HG02610 (cell line): ENCODE measurements around the gene TACSTD2.
A peak's percentile ranks its signal among the peaks of the same experiment; 100 is the strongest.
"Not testable (repeated sequence)": the region's sequence is repeated elsewhere in the genome, so short reads cannot be mapped to it uniquely, and the experiment has no call there.

Source experiments
- ATAC-seq: cut with Tn5 transposase; IDR thresholded peaks from one replicate; pipeline ENCODE4 v1.9.1; 2021; ENCODE audit warnings: mild to moderate bottlenecking, moderate library complexity; ENCODE audit not compliant: unreplicated experiment

TACSTD2 gene

GRCh38 chr1:58588396-58588795 lies 11.3 kb upstream of the TACSTD2 start:
- no peak for ATAC-seq

- no peak for ATAC-seq
Observed at GRCh38 chr1:58587667-58588066, 10.6 kb upstream of the TACSTD2 start.

DNA sequence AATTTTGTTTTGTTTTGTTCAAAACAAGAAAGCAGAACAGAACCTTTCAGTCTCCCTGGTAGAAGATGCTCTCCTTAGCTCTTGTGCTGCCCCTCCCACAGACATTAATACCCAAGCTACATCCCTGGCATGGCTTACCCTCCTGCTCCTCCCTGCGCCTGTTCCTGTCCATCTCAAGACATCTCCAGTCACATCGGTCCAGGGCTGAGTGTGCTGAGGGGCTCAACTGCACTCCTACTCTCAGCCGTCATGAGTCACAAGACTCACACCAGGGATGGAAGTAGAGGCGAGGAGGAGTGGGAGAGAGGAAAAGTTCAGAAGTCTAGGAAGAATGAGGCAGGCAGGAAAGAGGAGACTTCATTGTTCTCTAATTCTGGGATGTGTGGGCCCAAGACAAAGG lies 9.2 kb upstream of the TACSTD2 start:
- ATAC-seq = no peak

GRCh38 chr1:58585581-58586151 lies 8.6 kb upstream of the TACSTD2 start:
- ATAC-seq = no peak

- ATAC-seq = no peak
Observed at GRCh38 chr1:58585166-58585565, 8.1 kb upstream of the TACSTD2 start.

DNA sequence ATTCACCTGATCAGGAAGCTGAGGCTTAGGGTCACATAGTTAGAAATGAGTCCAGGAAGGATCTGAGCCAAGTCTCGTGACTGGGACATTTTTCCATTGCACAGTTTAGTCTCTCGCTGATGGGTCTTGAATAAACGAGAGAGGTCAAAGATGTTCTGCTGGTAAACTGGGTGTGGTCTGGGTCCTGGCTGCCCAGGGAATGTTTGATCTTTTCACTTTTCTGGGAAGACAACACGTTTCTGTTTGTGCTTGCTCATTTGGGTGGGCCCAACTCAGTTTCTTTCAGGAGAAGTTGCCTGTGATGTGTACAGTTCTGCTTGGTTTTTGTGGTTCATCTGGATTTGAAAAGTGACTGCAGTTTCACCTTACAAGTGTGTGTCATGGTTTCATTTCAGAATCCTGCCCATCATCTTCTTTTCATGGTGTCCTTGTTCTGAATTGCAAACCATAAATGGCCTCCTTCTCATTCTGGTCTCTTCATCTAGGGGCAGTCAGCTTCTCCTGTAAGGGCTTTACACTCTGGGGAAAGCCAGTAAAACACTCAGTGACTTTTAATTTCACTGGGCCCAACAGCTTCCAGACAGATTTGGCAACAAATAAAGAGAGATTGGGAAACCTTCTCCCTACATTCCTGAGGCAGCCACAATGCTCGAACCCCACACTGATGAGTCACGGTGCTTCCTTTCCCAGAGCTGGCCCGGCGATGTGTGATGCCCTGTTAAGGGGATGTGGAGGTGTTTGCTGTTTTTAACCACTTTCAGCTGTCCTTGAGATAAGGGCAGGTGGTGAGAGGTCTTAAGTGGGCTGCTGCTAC lies 7.2 kb upstream of the TACSTD2 start:
- peak; percentile 85 for ATAC-seq

- ATAC-seq = no peak
Observed at GRCh38 chr1:58583496-58583895, 6.4 kb upstream of the TACSTD2 start.

DNA sequence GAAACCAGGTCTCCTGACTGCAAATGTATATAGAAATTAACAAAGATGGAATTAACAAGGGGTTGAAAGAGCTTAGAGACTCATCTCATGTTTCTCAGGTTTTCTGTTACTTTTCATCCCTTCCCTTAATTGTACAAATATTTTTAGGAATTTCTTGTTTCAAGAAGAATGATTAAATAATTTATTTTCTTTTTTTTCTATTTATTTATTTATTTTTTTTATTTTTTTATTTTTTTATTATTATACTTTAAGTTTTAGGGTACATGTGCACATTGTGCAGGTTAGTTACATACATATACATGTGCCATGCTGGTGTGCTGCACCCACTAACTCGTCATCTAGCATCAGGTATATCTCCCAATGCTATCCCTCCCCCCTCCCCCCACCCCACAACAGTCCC lies 5.1 kb upstream of the TACSTD2 start:
- not testable (repeated sequence) for ATAC-seq

- ATAC-seq = no peak
Observed at GRCh38 chr1:58581641-58582040, 4.6 kb upstream of the TACSTD2 start.

GRCh38 chr1:58580186-58580585 lies 3.1 kb upstream of the TACSTD2 start:
- ATAC-seq = no peak

GRCh38 chr1:58577654-58578030 lies 590 bp upstream of the TACSTD2 start:
- ATAC-seq = no peak

DNA sequence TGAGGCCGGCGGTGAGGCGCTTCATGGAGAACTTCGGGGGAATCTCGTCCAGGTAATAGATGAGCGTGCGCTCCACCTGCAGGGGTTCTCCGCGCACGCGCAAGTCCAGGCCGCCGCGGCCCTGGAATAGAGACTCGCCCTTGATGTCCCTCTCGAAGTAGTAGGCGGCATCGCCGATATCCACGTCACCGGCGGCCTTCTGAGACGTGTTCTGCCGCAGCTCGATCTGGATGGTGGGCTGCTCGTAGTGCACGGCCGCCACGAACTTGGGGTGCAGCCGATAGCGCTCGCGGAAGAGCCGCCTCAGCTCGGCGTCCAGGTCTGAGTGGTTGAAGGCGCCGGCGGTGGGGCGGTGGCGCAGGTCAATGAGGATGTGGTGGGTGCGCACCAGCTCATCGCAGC lies 726 bp downstream of the TACSTD2 start:
- no peak for ATAC-seq

GRCh38 chr1:58575551-58576324 lies 1.3 kb downstream of the TACSTD2 start:
- no peak for ATAC-seq

GRCh38 chr1:58574816-58575215 lies 2.2 kb downstream of the TACSTD2 start:
- no peak for ATAC-seq

- ATAC-seq = peak; percentile 97
Observed at GRCh38 chr1:58573705-58574591, 3.1 kb downstream of the TACSTD2 start.

DNA sequence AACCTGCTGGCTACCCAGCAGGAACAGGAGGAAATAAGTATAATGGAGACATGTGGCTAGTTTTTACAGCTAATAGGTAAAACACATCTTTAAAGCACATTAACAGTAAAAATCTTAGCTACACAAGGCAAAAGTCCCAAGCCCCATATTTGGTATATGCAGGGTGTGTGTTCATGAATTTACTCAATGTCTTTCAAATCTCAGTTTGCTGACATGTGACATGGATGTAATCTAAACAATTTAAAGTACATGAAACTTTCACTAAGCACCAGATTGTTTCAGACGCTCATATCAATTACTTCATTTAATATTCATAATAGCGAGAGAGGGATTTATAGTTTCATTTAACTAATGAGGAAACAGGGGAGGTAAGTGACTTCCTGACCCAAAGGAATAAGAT lies 3.9 kb downstream of the TACSTD2 start:
- no peak for ATAC-seq

GRCh38 chr1:58572690-58573089 lies 4.4 kb downstream of the TACSTD2 start:
- no peak for ATAC-seq

DNA sequence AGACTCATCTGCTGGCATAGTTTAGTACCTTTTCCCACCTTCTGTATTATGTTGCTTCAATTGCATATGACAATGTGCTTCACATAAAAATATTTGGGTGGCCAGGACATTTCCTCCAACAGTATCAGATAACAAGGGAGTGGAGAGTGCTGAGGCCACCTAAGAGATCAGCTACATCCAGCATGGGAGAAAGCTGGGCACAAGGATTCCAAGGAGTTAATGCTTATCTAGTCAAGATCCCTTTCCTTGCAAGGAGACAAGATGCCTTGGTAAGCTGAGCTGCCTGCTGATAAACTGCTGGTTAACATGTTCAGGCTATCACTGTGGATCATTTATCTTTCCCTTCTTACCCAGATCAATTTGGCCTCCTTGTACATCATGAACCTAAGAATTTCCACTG lies 5.4 kb downstream of the TACSTD2 start:
- ATAC-seq = no peak

DNA sequence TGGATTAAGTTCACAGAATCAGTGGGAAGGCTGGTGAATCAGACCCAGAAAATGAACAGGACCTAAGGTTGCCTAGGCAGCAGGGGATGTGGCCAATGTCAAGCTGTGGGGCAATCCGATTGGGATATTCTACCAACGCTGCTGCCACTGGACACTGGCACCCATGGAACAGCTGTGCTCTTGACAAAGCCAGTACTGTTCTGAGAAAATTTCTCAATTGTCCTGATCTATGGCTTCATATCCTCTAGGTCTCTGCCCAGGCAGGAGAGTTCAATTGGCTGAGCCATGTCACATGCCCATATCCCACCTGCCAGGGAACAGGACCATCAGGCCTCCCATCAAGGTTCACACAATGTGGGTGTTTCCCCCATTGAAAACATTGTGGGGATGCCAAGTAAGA lies 6.2 kb downstream of the TACSTD2 start:
- no peak for ATAC-seq

DNA sequence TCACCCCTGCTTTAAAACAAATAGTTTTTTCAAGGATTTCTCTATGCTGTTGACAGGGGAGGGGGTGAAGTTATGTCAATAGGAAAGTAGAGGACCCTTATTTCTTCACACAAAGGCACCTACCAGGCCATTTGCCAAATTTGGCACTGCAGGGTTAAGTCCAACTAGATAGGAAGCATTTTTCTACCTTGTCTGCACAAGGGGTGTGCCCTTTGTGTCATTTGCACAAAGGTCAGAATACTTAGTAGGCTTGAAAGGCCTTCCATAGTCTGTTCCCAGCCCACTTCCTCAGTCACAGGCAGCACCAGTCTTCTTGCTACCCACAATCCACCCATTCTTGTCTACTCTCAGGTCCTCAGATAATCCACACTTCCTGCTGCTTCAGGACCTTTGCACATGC lies 7.0 kb downstream of the TACSTD2 start:
- no peak for ATAC-seq

DNA sequence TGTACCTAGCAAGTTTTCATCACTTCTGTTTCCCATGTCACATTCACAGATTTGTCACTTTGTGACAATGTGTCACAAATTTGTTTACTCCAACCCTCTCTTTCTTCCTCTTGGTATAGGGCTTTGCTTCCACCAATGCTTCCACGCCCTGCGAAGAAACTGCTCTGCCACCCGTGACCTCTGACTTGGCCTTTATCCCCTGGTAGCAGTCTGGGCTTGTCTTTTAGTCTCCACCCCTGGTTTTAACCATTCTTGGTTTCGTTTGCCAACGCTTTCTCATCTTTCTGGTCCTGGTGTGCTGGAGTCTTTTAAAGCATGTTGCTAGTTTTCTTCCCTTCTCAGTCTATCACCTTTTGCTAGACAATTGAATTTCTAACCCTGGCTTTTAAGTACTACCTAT lies 8.1 kb downstream of the TACSTD2 start:
- ATAC-seq = no peak
